A673 (cell line): ENCODE data around the gene GRB10.

Experiments
- CTCF ChIP-seq: fragments of 300-800, 200-600 bp; sonication (generic); conservative IDR thresholded peaks from 2 replicates; pipeline ENCODE4 v1.5.1; 2017; ENCODE audit warnings: low read depth, mild to moderate bottlenecking, antibody characterized with exemption, low read length, moderate library complexity, mixed read lengths
- EZH2 ChIP-seq: fragments of 200-600 bp; sonication (generic); IDR thresholded peaks from 2 replicates; pipeline ENCODE4 v1.6.1; 2017; ENCODE audit warnings: borderline replicate concordance, low read depth, mild to moderate bottlenecking, mixed read lengths, antibody characterized with exemption, low read length; ENCODE audit not compliant: poor library complexity, severe bottlenecking

- TF ChIP-seq CTCF (no peak), EZH2 (no peak)
Observed at GRCh38 chr7:50788382-50788781, 5.7 kb upstream of the GRB10 start.
